CD8-positive, alpha-beta memory T cell (primary cell): ENCODE data around the gene FER. TPM values are rescaled to one million over a fixed set of nuclear protein-coding genes. Genes with fewer than 3 reads are reported as not detected.
"Not testable (repeated sequence)": the region's sequence is repeated elsewhere in the genome, so short reads cannot be mapped to it uniquely, and the experiment has no call there.

Experiments used
- CTCF ChIA-PET: fragments of 350-600 bp; sonication (Branson Sonifier 250); formaldehyde crosslinking; loops from one replicate; lab custom pipeline; 2021; ENCODE audit warnings: antibody characterized with exemption; lab: Charles Lee
- POLR2A ChIA-PET: fragments of 350-600 bp; sonication (Branson Sonifier 250); formaldehyde crosslinking; loops from one replicate; lab custom pipeline; 2021; ENCODE audit warnings: antibody characterized with exemption; lab: Charles Lee
- DNase-seq, 5 donors: peaks; one replicate each; pipeline versions ENCODE4 v3.0.0 to v3.0.0-alpha.2; 2020 to 2022; ENCODE audit warnings: mixed read lengths in 1 of 5
- H3K27ac ChIP-seq: one replicate; pipeline ENCODE4 v1.7.0; 2013; ENCODE audit warnings: low read depth, mild to moderate bottlenecking, low read length, moderate library complexity
- H3K27me3 ChIP-seq: 2 replicates; pipeline ENCODE4 v1.7.0; 2013; ENCODE audit warnings: low read length, mild to moderate bottlenecking; ENCODE audit not compliant: insufficient read depth, poor library complexity, severe bottlenecking
- H3K36me3 ChIP-seq: 2 replicates; pipeline ENCODE4 v1.7.0; 2013; ENCODE audit warnings: mild to moderate bottlenecking, low read length, moderate library complexity; ENCODE audit not compliant: insufficient read depth
- H3K4me1 ChIP-seq: 2 replicates; pipeline ENCODE4 v1.7.0; 2013; ENCODE audit warnings: mild to moderate bottlenecking, low read length, moderate library complexity; ENCODE audit not compliant: insufficient read depth
- H3K4me3 ChIP-seq: 2 replicates; pipeline ENCODE4 v1.7.0; 2013; ENCODE audit warnings: mild to moderate bottlenecking, low read length
- H3K9me3 ChIP-seq: 2 replicates; pipeline ENCODE4 v1.7.0; 2013; ENCODE audit warnings: mild to moderate bottlenecking, low read length
- H3K27ac Mint-ChIP-seq, 8 donors: one replicate each; pipeline ENCODE4 v1.8.0; 2020 to 2021; ENCODE audit warnings: mixed read lengths in 8 of 8, mild to moderate bottlenecking in 6 of 8, inconsistent platforms in 3 of 8, moderate library complexity in 3 of 8
- H3K27me3 Mint-ChIP-seq, 2 donors: one replicate each; pipeline ENCODE4 v1.8.0; 2020 to 2021; ENCODE audit warnings: mixed read lengths in 2 of 2, mild to moderate bottlenecking in 1 of 2, moderate library complexity in 1 of 2
- H3K36me3 Mint-ChIP-seq, 3 donors: one replicate each; pipeline ENCODE4 v1.8.0; 2020 to 2021; ENCODE audit warnings: mixed read lengths in 3 of 3, inconsistent platforms in 1 of 3, mild to moderate bottlenecking in 1 of 3
- H3K4me1 Mint-ChIP-seq, 3 donors: one replicate each; pipeline ENCODE4 v1.8.0; 2020 to 2021; ENCODE audit warnings: mixed read lengths in 3 of 3, inconsistent platforms in 1 of 3, mild to moderate bottlenecking in 1 of 3
- H3K4me3 Mint-ChIP-seq, 7 donors: one replicate each; pipeline ENCODE4 v1.8.0; 2020 to 2021; ENCODE audit warnings: mixed read lengths in 7 of 7, mild to moderate bottlenecking in 6 of 7, moderate library complexity in 4 of 7, inconsistent platforms in 2 of 7
- H3K9me3 Mint-ChIP-seq, 5 donors: one replicate each; pipeline ENCODE4 v1.8.0; 2020 to 2022; ENCODE audit warnings: mixed read lengths in 5 of 5, mild to moderate bottlenecking in 3 of 5, moderate library complexity in 2 of 5, inconsistent platforms in 1 of 5
- polyA plus RNA-seq: library from polyadenylated mRNA; unstranded; fragments of 300-500 nt; fragmentation: Illumina TruSeq; gene quantifications from one replicate; pipeline ENCODE4 v1.2.3, GENCODE V29; 2021
- total RNA-seq, 2 experiments: library from RNA; stranded (reverse); gene quantifications; one replicate each; pipeline ENCODE4 v1.2.3, GENCODE V29; 2021

Gene FER
- total and polyA plus RNA-seq, 3 experiments from 2014 or later: 10.1 to 11.3 (median 10.6) TPM

DNA sequence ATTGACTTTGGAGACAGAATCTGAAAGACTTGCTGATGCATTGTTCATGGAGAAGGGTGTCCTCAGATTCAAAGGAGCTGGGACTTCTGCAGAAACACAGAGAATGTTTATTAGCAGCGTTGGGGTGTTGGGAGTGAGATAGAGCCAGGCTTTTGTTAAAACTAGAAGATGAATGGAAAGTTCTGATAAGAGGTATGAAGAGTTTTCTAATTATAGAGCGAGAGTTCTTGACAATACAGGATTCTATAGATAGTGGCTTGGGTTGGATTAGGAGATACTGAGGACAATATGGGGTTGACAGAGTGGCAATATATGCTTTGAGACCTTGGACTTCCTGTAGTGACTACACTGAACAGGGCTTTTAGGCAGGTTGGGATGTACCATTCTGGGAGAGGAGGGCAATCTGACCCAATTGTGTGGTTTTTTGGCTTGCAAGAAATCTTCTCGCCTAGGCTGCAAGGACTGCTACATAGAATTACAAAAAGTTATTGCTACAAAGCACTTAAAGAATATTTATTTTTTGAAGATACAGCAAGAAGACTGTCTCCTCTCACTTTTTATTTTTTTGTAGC, 83.1 kb downstream of the FER start:
- Mint-ChIP-seq H3K36me3 (peaks cover 4 to 16% (median 5%) of the 10 kb centered on the region in 3 donors), H3K9me3 (no peaks in the 10 kb centered on the region), H3K27ac (no peak overlapping the region), H3K4me1 (no peaks in the 10 kb centered on the region), H3K27me3 (no peaks in the 10 kb centered on the region), H3K4me3 (no peak overlapping the region)
- H3K36me3 ChIP-seq: no peaks in the 10 kb centered on the region
- H3K4me1 ChIP-seq: no peaks in the 10 kb centered on the region
- no peak for DNase-seq
- ChIA-PET POLR2A (no interaction called here), CTCF (no interaction called here)
- no peak overlapping the region for H3K4me3 ChIP-seq
- no peaks in the 10 kb centered on the region for H3K27me3 ChIP-seq
- no peak overlapping the region for H3K27ac ChIP-seq
- no peaks in the 10 kb centered on the region for H3K9me3 ChIP-seq

DNA sequence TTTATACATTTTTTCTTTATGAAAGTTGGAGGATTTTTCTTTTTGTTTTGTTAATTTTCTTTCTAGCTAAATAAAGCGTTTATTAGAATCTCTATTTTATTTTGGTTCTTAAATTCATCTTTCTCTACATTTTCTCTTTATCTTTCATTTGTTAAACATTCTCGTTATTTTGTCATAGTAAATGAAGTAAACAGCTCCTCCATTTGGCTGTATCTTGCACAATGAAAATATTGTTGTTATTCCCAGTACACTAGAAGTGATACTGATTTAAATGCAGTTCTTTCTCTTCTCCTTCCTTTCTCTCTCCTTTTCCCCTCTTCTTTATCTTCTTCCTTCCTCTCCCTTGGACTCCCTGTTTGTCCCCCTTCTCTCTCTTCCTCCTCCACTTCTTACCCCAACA, 88.8 kb downstream of the FER start:
- Mint-ChIP-seq H3K27me3 (no peaks in the 10 kb centered on the region), H3K36me3 (peaks cover 10 to 29% (median 12%) of the 10 kb centered on the region in 3 donors), H3K27ac (peak overlapping the region in 2 of 8 donors; percentile 9 to 21), H3K9me3 (no peaks in the 10 kb centered on the region), H3K4me3 (no peak overlapping the region), H3K4me1 (no peaks in the 10 kb centered on the region)
- H3K27ac ChIP-seq: no peak overlapping the region
- no peaks in the 10 kb centered on the region for H3K36me3 ChIP-seq
- no peaks in the 10 kb centered on the region for H3K4me1 ChIP-seq
- H3K4me3 ChIP-seq: no peak overlapping the region
- POLR2A ChIA-PET: no interaction called here
- DNase-seq: no peak
- no peaks in the 10 kb centered on the region for H3K9me3 ChIP-seq
- no peaks in the 10 kb centered on the region for H3K27me3 ChIP-seq
- CTCF ChIA-PET: no interaction called here

DNA sequence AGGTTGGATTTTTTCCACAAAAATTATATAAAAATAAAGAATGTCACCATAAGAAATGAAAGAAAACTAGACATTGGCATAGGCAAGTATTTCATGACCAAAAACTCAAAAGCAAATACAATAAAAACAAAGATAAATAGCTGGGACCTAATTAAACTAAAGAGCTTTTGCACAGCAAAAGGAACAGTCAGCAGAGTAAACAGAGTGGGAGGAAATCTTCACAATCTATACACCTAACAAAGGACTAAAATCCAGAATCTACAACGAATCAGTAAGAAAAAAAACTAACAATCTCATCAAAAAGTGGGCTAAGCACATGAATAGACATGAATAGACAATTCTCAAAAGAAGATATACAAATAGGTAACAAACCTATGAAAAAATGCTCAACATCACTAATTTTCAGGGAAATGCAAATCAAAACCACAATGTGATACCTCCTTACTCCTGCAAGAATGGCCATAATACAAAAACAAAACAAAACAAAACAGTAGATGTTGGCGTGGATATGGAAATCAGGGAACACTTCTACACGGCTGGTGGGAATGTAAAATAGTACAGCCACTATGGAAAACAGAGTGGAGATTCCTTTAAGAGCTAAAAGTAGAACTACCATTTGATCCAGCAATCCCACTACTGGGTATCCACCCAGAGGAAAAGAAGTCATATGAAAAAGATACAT, 94.7 kb downstream of the FER start:
- H3K27me3 ChIP-seq, DNase-seq, CTCF ChIA-PET: not testable (repeated sequence)

DNA sequence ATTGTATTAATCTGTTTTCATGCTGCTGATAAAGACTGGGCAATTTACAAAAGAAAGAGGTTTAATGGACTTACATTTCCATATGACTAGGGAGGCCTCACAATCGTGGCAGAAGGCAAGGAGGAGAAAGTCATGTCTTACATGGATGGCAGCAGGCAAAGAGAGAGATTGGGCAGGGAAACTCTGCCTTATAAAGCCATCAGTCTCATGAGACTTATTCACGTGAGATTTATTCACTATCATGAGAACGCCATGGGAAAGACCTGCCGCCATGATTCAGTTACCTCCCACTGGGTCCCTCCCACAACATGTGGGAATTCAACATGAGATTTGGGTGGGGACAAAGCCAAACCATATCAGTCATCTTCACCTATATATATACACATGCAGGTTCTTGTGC, 103.4 kb downstream of the FER start:
- CTCF ChIA-PET, H3K9me3 ChIP-seq, DNase-seq, H3K36me3 ChIP-seq, H3K4me3 Mint-ChIP-seq, H3K27ac Mint-ChIP-seq, H3K27me3 ChIP-seq, POLR2A ChIA-PET, H3K27me3 Mint-ChIP-seq, H3K4me1 ChIP-seq, H3K9me3 Mint-ChIP-seq, H3K4me3 ChIP-seq, H3K27ac ChIP-seq, H3K4me1 Mint-ChIP-seq: not testable (repeated sequence)
- peaks cover 1 to 21% (median 2%) of the 10 kb centered on the region in 3 donors for H3K36me3 Mint-ChIP-seq

More for the DNA sequence above, 94.7 kb downstream of the FER start:
- POLR2A ChIA-PET, H3K9me3 ChIP-seq, H3K9me3 Mint-ChIP-seq, H3K4me3 ChIP-seq, H3K36me3 ChIP-seq, H3K27me3 Mint-ChIP-seq, H3K4me1 Mint-ChIP-seq, H3K4me3 Mint-ChIP-seq, H3K27ac Mint-ChIP-seq, H3K4me1 ChIP-seq, H3K27ac ChIP-seq: not testable (repeated sequence)
- H3K36me3 Mint-ChIP-seq: peaks cover 10 to 40% (median 18%) of the 10 kb centered on the region in 3 donors

DNA sequence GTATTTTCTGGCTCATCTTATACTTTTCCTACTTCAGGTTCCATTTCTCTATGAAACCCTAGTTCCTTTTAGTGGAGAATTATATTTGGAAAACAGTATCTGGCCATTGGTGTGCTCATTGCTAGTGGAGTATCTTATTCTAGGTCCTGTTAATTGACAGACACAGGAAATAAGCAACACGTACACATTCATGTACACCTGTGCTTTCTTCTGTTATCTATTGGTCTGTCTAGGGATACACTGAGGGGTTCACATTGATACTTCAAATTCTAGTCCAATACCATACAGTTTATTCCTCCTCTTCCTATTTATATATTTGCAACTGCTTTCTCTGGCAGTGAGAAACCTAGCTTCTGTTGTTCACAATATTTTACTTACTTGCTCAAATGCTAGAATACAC, 110.2 kb downstream of the FER start:
- Histone ChIP-seq H3K4me1 (no peaks in the 10 kb centered on the region), H3K4me3 (no peak overlapping the region), H3K27ac (no peak overlapping the region), H3K36me3 (no peaks in the 10 kb centered on the region), H3K27me3 (no peaks in the 10 kb centered on the region), H3K9me3 (no peaks in the 10 kb centered on the region)
- ChIA-PET CTCF (no interaction called here), POLR2A (no interaction called here)
- peaks cover 0 to 26% (median 2%) of the 10 kb centered on the region in 3 donors for H3K36me3 Mint-ChIP-seq
- no peak overlapping the region for H3K4me3 Mint-ChIP-seq
- no peaks in the 10 kb centered on the region for H3K27me3 Mint-ChIP-seq
- no peak for DNase-seq
- peaks cover 0 to 3% (median 0%) of the 10 kb centered on the region in 5 donors for H3K9me3 Mint-ChIP-seq
- peaks cover 0 to 5% (median 4%) of the 10 kb centered on the region in 3 donors for H3K4me1 Mint-ChIP-seq
- no peak overlapping the region for H3K27ac Mint-ChIP-seq

DNA sequence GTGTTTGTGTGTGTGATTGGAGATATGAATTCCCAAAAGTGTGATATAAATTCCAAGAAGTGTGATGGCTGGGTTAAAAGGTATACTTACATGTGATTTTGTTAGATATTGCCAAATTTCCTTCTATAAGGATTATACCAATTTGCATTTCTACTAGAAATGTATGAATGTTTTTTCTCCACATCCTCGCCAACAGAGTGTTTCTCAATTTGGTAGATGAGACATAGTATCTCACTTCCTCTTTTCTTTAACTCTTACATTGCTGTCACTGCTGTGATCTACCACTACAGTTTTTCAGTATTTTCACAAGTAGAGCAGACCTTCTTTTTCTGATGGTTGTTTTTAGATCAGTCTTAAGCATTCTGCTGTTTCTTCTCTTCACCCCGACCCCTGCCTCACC, 111.3 kb downstream of the FER start:
- Mint-ChIP-seq H3K36me3 (peaks cover 0 to 34% (median 2%) of the 10 kb centered on the region in 3 donors), H3K4me3 (no peak overlapping the region), H3K27me3 (no peaks in the 10 kb centered on the region), H3K4me1 (peaks cover 0 to 5% (median 4%) of the 10 kb centered on the region in 3 donors), H3K9me3 (peaks cover 0 to 3% (median 0%) of the 10 kb centered on the region in 5 donors), H3K27ac (no peak overlapping the region)
- no peaks in the 10 kb centered on the region for H3K4me1 ChIP-seq
- CTCF ChIA-PET: no interaction called here
- H3K27me3 ChIP-seq: no peaks in the 10 kb centered on the region
- POLR2A ChIA-PET: no interaction called here
- H3K27ac ChIP-seq: no peak overlapping the region
- H3K36me3 ChIP-seq: no peaks in the 10 kb centered on the region
- no peaks in the 10 kb centered on the region for H3K9me3 ChIP-seq
- no peak overlapping the region for H3K4me3 ChIP-seq
- DNase-seq: no peak

DNA sequence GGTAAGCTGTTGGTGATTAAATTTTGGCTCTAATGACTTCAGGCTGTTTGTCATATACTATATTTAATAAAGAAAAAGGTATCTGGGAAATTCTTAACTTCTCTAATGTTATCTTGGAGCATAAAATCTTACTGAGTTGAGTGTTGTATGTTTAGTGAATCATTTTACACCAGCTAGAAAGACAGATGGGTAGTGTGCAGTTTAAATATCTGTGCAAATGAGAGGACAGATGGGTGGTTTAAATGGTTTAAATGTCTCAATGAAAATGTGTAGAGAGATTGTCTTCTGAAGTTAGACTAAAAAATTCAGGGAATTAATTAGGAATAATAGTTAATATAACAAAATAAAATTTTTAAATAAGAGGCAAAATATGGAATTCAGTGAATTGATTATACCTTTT, 114.5 kb downstream of the FER start:
- POLR2A ChIA-PET: no interaction called here
- H3K4me1 ChIP-seq: no peaks in the 10 kb centered on the region
- no peaks in the 10 kb centered on the region for H3K9me3 ChIP-seq
- peaks cover 0 to 5% (median 4%) of the 10 kb centered on the region in 3 donors for H3K4me1 Mint-ChIP-seq
- no peak overlapping the region for H3K27ac ChIP-seq
- H3K36me3 Mint-ChIP-seq: peaks cover 0 to 43% (median 9%) of the 10 kb centered on the region in 3 donors
- peaks cover 0 to 10% (median 4%) of the 10 kb centered on the region in 5 donors for H3K9me3 Mint-ChIP-seq
- H3K27ac Mint-ChIP-seq: no peak overlapping the region
- no peaks in the 10 kb centered on the region for H3K27me3 ChIP-seq
- H3K4me3 Mint-ChIP-seq: no peak overlapping the region
- CTCF ChIA-PET: no interaction called here
- DNase-seq: no peak
- H3K36me3 ChIP-seq: no peaks in the 10 kb centered on the region
- no peak overlapping the region for H3K4me3 ChIP-seq
- no peaks in the 10 kb centered on the region for H3K27me3 Mint-ChIP-seq

DNA sequence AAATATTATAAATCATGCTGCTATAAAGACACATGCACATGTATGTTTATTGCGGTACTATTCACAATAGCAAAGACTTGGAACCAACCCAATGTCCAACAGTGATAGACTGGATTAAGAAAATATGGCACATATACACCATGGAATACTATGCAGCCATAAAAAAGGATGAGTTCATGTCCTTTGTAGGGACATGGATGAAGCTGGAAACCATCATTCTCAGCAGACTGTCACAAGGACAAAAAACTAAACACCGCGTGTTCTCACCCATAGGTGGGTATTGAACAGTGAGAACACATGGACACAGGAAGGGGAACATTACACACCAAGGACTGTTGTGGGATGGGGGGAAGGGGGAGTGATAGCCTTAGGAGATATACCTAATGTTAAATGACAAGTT, 118.4 kb downstream of the FER start:
- H3K27me3 Mint-ChIP-seq, POLR2A ChIA-PET, H3K27ac ChIP-seq, H3K36me3 ChIP-seq, H3K4me3 ChIP-seq, CTCF ChIA-PET, H3K4me1 ChIP-seq, H3K4me1 Mint-ChIP-seq, H3K27me3 ChIP-seq, DNase-seq, H3K9me3 ChIP-seq, H3K4me3 Mint-ChIP-seq, H3K27ac Mint-ChIP-seq: not testable (repeated sequence)
- H3K9me3 Mint-ChIP-seq: peaks cover 0 to 10% (median 4%) of the 10 kb centered on the region in 5 donors
- H3K36me3 Mint-ChIP-seq: peaks cover 1 to 51% (median 16%) of the 10 kb centered on the region in 3 donors
